Spleen (tissue), 11 donors: ENCODE results near the gene ABCA2. TPM values are rescaled to one million over a fixed set of nuclear protein-coding genes. Genes with fewer than 3 reads are reported as not detected.

Experiments used
- DNase-seq: peaks from one replicate; pipeline ENCODE4 v3.0.0-alpha.2; 2020
- H3K27ac ChIP-seq, 8 donors: fragments of 200-600 bp; sonication (generic) in 7 of 8; 1 replicate in 4 of 8; 2 replicates in 4 of 8; pipeline versions ENCODE4 v1.5.0 to v1.8.0; 2016 to 2021; ENCODE audit warnings: inconsistent platforms in 4 of 8, mild to moderate bottlenecking in 4 of 8, moderate library complexity in 1 of 8
- H3K27me3 ChIP-seq, 7 donors: fragments of 200-600 bp; sonication (generic) in 6 of 7; replicated peaks in 1 of 7; 1 replicate in 4 of 7; 2 replicates in 3 of 7; pipeline versions ENCODE4 v1.5.0 to v1.8.0; 2016 to 2021; ENCODE audit warnings: inconsistent platforms in 3 of 7, mild to moderate bottlenecking in 1 of 7
- H3K36me3 ChIP-seq, 6 donors: fragments of 200-600 bp; sonication (generic) in 5 of 6; 1 replicate in 4 of 6; 2 replicates in 2 of 6; pipeline versions ENCODE4 v1.5.0 to v1.8.0; 2016 to 2021; ENCODE audit warnings: inconsistent platforms in 2 of 6
- H3K4me1 ChIP-seq, 6 donors: fragments of 200-600 bp; sonication (generic) in 5 of 6; 1 replicate in 3 of 6; 2 replicates in 3 of 6; pipeline versions ENCODE4 v1.5.0 to v1.8.0; 2016 to 2021; ENCODE audit warnings: inconsistent platforms in 3 of 6
- H3K4me3 ChIP-seq, 8 donors: fragments of 200-600 bp; sonication (generic) in 7 of 8; 1 replicate in 4 of 8; 2 replicates in 4 of 8; pipeline versions ENCODE4 v1.5.0 to v1.8.0; 2016 to 2021; ENCODE audit warnings: inconsistent platforms in 4 of 8, mild to moderate bottlenecking in 4 of 8, moderate library complexity in 2 of 8
- H3K9me3 ChIP-seq, 8 donors: fragments of 200-600 bp; sonication (generic) in 7 of 8; 1 replicate in 4 of 8; 2 replicates in 4 of 8; pipeline versions ENCODE4 v1.5.0 to v1.8.0; 2016 to 2021; ENCODE audit warnings: inconsistent platforms in 4 of 8
- CTCF ChIP-seq, 11 experiments: fragments of 200-600 bp in 7 of 11; fragments of 450-650 bp in 4 of 11; sonication (generic) in 4 of 11; IDR thresholded peaks in 8 of 11; conservative IDR thresholded peaks in 3 of 11; 1 replicate in 7 of 11; 2 replicates in 4 of 11; pipeline versions ENCODE4 v1.4.0 to v1.8.0; 2016 to 2021; ENCODE audit warnings: antibody characterized with exemption in 11 of 11, inconsistent platforms in 4 of 11, mild to moderate bottlenecking in 1 of 11
- POLR2A ChIP-seq, 3 donors: fragments of 450-650 bp; IDR thresholded peaks; one replicate each; pipeline ENCODE4 v1.5.1; 2017; ENCODE audit warnings: antibody characterized with exemption in 3 of 3, mild to moderate bottlenecking in 1 of 3
- POLR2AphosphoS5 ChIP-seq, 3 donors: sonication (generic); formaldehyde crosslinking; IDR thresholded peaks; one replicate each; pipeline ENCODE4 v1.5.1; 2017; ENCODE audit warnings: antibody characterized with exemption in 3 of 3
- WGBS, 5 donors: extraction: QIAGEN DNeasy Blood & Tissue Kit in 3 of 5; methylation state at CpG; one replicate each; pipeline versions ENCODE4 v1.1.5 to v1.1.7; 2013 to 2018; 5-methylcytosine and 5-hydroxymethylcytosine counted together
- intact Hi-C: fragments of 100-400 bp; cut with DNase I; formaldehyde crosslinking; loops from one replicate; pipeline ENCODE4 v1.15.0; 2023; ENCODE audit warnings: low total_unique reads
- polyA plus RNA-seq, 3 donors: library from polyadenylated mRNA; stranded (reverse); fragments of 200-250 nt; gene quantifications; one replicate each; pipeline ENCODE4 v1.2.1, GENCODE V29; 2013
- total RNA-seq, 7 donors: library from RNA; depleted of rRNA in 3 of 7; stranded (reverse); fragments of >200 nt in 3 of 7; fragmentation: NEBNext Ultra II Directional in 4 of 7; extraction: Animal tissue kit (Norgen Biotek cat#: 25700) in 4 of 7; gene quantifications; one replicate each; pipeline versions ENCODE4 v1.1.0 to v1.2.1, GENCODE V29; 2016 to 2021
- donor health status: healthy with polysubstance abuse.
- donor health status: DM: no; HTN: no; CAD: no; lungs with moderate emphysema.
- donor health status: DM: no; HTN: no; CAD: no.
- donor health status: Bipolar disorder and iron deficiency.
- donor health status: healthy.
- donor health status: DM: no; HTN: no; CAD: no.
- donor health status: DM: yes; HTN: yes; CAD: no.

The ABCA2 gene
- total and polyA plus RNA-seq, 10 donors: 11.9 to 97.5 (median 53.2) TPM

DNA sequence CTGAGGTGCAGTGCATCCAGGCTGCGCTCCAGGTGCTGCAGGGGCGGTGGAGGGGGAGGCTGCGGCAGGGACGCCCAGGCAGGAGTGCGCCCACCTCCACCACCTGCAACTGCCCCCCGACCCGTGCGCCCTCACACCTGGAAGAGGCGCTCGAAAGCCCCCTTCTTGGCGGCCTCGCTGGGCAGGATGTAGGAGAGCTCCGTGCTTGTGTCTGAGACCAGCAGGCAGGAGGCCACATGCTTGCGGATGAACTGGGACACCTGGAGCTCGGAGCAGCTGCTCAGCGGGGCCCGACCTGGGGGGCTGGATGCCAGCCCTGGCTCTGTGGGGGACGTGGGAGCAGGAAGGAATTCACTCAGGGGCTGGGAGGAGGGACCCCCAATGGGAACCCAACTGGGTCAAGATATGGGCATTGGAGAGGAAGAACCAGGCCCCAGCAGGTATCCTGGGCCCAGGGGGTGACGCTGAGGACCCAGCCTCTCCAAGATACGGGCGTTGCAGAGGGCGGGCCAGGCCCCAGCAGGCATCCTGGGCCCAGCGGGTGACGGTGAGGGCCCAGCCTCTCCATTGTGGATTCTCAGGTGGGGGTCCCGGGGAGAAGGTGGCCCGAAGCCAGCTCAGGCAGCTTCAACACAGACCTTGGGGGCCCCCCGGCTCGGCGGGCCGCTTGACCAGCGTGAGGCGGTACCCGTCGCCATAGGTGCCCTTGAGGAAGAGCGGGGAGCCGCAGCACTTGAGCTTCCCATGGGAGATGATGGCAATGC is 13.1 kb downstream of the ABCA2 start:
- Histone ChIP-seq H3K36me3 (peaks cover 0 to 98% (median 69%) of the 10 kb centered on the region in 6 donors), H3K4me1 (no peaks in the 10 kb centered on the region), H3K27me3 (no peaks in the 10 kb centered on the region), H3K27ac (no peak overlapping the region), H3K9me3 (no peaks in the 10 kb centered on the region), H3K4me3 (no peak overlapping the region)
- TF ChIP-seq POLR2AphosphoS5 (IDR thresholded peaks at IDR 0.05) (no peak), POLR2A (IDR thresholded peaks at IDR 0.05) (no peak), CTCF (IDR thresholded peaks at IDR 0.05 in 8 of 11, conservative IDR thresholded peaks at IDR 0.05 in 3 of 11) (no peak)
- intact Hi-C loops: no loop called here
- DNase-seq: no peak
- WGBS, 5 donors: 95 to 97% (median 95%) methylated on average over 20 to 36 of the region's 36 CpGs

- H3K4me1 ChIP-seq: no peaks in the 10 kb centered on the region
- 89 to 95% (median 90%) methylated on average over 19 to 23 of the region's 23 CpGs; no CpG with 5 or more reads in 1 of the 5 donors for WGBS, 5 donors
- H3K36me3 ChIP-seq: peaks cover 0 to 98% (median 76%) of the 10 kb centered on the region in 6 donors
- DNase-seq: no peak
- intact Hi-C loops: no loop called here
- H3K27me3 ChIP-seq: no peaks in the 10 kb centered on the region
- TF ChIP-seq POLR2A (IDR thresholded peaks at IDR 0.05) (no peak), CTCF (IDR thresholded peaks at IDR 0.05 in 8 of 11, conservative IDR thresholded peaks at IDR 0.05 in 3 of 11) (no peak), POLR2AphosphoS5 (IDR thresholded peaks at IDR 0.05) (no peak)
- no peak overlapping the region for H3K27ac ChIP-seq
- H3K4me3 ChIP-seq: no peak overlapping the region
- H3K9me3 ChIP-seq: no peaks in the 10 kb centered on the region
Measured at GRCh38 chr9:137014166-137014565, 13.9 kb downstream of the ABCA2 start.

- 87 to 98% (median 95%) methylated on average over 3 to 20 of the region's 20 CpGs for WGBS, 5 donors
Measured at GRCh38 chr9:137013571-137013940, 14.5 kb downstream of the ABCA2 start.

More at GRCh38 chr9:137013571-137013940, 14.5 kb downstream of the ABCA2 start:
- H3K27ac ChIP-seq: no peak overlapping the region
- H3K36me3 ChIP-seq: peaks cover 0 to 97% (median 76%) of the 10 kb centered on the region in 6 donors
- no peak for TF ChIP-seq POLR2A (IDR thresholded peaks at IDR 0.05)
- TF ChIP-seq CTCF (IDR thresholded peaks at IDR 0.05 in 8 of 11, conservative IDR thresholded peaks at IDR 0.05 in 3 of 11): no peak
- TF ChIP-seq POLR2AphosphoS5 (IDR thresholded peaks at IDR 0.05): no peak
- H3K4me1 ChIP-seq: no peaks in the 10 kb centered on the region
- H3K27me3 ChIP-seq: no peaks in the 10 kb centered on the region
- H3K4me3 ChIP-seq: no peak overlapping the region
- DNase-seq: no peak
- no peaks in the 10 kb centered on the region for H3K9me3 ChIP-seq
- intact Hi-C loops: no loop called here
